Activated CD4-positive, alpha-beta T cell treated with anti-CD3 and anti-CD28 coated beads, Interleukin-2, amount 50 U/mL, for 48 hours (primary cell): Measurements from ENCODE around the gene CDC26.
"Not testable (repeated sequence)": the region's sequence is repeated elsewhere in the genome, so short reads cannot be mapped to it uniquely, and the experiment has no call there.

Source experiments
- DNase-seq, 2 experiments: peaks; one replicate each; pipeline ENCODE4 v3.0.0-alpha.2; 2020

CDC26 gene

DNA sequence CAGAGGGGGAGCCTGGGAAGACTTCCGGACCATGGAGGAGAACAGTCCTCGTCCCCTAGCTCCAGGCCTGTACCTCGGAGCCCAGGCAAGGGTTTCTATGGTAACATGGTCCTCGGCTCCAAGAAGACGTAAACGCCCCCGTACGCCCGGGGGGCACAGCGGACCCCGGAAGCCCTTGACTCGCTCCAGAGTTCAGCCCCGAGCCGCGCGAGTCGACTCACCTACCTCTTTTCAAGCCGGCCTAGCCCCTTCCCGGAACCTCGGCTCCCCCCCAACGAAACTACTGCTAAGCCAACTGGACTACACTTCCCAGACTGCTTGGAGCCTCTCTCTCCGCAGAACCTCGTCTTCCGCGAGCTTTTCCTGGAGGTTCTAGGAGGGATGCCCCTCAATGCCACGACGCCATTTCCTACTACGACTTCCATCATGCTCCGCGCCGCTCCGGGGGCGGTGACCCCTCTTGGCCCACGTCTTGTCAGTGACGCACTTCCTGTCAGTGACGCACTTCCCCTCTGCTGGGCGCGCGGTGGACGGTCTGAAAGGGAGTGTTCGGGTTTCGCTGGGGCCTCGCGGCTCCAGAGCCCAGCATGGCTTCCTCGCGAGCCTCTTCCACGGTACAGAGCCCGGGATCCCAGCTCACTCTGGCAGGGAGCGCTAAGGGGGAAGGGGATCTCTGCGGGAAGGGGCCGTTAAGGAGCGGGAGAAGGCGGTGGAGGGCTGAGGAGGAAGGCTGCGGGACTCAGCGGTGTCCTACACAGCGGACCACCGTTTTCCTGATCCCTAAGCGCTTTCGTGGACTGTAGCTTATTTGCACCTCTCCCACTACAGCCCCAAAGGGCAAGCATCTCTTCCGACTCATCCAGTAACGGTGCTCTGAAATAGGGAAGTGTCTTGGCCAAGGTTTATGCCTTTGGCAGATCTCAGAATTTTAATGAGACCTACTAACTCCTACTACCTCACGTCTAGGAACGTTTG, at the start of gene CDC26, which contains the start of gene PRPF4:
TSS of gene CDC26 (minus strand) at position 416 of the 975 bp plus-strand sequence. CDS start 3,065 bp downstream, outside the sequence.
TSS of gene PRPF4 (plus strand) at position 502 of the 975 bp plus-strand sequence. CDS start at position 588, 86 bp downstream.
- DNase-seq, result peak; percentile 95 to 97

DNA sequence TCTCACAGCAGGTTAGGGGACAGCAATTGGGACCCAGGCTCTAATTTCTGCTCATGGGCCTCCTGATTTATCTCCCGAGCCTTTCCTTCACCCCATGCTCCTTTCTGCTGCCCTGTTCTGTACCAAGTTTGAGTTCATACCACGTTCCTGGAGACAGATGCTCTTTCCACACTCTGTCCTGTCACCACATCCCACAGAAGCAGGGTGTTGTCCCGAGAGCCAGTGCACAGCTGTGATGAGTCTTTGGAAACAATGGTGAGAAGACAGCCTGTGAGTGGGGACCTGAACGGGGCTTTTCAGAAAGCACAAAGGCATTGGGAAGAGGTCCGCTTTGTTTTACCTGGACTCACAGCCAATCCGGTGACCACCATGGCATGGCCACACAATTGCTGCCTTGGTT, 47.3 kb upstream of the CDC26 start:
- DNase-seq, result no peak

GRCh38 chr9:113320051-113320450, 44.7 kb upstream of the CDC26 start:
- DNase-seq, result no peak

GRCh38 chr9:113319054-113319453, 43.7 kb upstream of the CDC26 start:
- no peak for DNase-seq

DNA sequence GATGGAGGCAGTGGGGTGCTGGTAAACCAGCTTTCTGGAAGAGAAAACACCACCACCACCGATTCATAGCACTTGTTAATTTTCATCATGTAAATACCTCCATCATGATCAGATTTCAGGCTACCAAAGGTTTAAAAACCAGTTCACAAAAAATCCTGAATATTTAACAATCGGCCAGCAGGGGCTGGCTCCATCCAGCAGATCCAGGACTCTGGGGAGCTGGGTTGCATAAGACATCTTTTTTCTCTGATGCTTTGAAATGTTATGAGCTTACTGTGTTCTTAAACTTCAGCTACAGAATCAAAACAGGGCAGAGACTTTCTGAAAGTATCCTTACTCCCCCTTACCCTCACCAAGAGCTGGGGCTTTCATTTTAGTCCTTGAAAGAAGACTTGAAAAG, 42.4 kb upstream of the CDC26 start:
- DNase-seq, result no peak

- no peak for DNase-seq
Observed at GRCh38 chr9:113316030-113316429, 40.7 kb upstream of the CDC26 start.

DNA sequence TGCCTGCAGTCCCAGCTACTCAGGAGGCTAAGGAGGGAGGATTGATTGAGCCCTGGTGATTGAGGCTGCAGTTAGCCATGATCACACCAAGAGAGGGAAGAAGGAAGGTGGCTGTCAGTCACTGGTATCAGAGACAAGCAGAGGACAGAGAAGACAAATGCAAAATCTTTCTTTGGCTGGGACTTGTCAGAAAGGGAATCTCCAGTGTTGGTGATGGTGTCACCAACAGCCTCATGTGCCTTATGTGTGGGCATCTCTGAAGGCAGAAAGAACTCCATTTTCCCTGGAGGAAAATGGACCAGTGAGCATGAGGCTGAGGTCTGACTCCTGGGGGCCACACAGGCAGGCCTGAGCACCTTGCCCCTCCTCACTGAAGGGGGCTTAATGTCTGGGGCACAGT, 39.9 kb upstream of the CDC26 start:
- DNase-seq, result no peak

- DNase-seq, result no peak
Observed at GRCh38 chr9:113313261-113313660, 37.9 kb upstream of the CDC26 start.

DNA sequence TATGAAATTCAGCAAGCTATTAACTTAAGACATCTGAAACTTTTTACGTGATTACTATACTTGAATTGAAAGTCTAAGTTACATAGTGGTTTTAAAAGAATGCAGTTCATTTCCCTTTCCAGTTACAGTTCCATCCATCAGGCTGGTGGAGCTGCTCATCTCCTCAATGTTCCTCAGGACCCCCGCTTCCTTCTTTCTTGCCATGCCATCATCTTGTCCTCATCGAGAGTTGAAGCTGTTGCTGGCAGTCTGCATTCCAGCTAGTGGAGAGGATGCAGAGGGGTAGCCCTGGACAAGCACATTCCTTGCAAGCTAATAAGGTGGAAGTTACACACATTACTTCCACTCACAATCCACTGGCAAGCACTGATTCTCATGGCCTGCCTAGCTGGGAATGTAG, 36.6 kb upstream of the CDC26 start:
- DNase-seq, result no peak

DNA sequence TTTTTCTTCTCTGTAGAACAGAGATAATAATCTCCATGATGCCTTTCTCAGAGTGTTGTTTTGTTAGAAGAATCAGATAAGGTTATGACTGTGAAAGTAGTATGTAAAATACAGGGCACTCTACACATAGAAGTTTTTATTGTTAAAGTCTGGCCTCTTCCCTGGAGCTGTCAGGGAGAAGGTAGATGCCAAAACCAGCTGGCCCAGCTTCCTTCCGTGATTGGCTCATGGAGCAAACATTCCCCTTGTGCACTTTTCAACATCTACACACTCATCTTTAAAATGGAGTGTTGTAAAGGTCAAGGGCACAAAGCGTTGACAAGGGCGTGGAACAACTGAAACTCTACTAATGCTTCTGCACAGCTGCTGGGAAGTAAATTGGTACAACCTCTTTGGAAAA, 35.2 kb upstream of the CDC26 start:
- no peak for DNase-seq

DNA sequence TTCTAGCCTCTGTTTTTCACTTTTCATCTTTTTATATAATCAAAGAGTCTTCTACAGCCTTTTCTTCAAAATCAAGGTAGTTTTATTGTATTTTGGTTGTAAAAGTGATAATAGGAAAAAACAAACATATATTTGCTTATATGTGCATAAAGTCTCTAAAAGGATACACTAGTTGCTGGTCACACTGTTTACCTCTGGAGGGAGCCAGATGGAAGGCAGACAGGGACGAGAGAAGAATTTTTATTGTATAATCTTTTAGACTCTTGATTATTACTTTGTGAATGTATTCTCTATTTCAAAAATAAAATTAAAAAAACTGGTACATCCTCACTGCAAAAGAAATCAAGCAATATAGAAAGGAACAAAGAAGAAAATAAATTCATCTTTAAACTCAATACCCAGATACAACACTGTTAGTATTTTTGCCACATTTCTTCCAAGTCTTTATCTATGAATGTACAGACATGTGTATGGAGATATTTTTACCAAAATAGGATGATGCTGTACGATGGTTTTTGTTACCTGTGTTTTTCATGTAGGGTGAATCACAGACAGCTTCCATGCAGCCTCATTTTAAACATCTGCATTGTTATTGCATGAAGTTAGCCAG, 33.9 kb upstream of the CDC26 start:
- peak; percentile 11 to 17 for DNase-seq

DNA sequence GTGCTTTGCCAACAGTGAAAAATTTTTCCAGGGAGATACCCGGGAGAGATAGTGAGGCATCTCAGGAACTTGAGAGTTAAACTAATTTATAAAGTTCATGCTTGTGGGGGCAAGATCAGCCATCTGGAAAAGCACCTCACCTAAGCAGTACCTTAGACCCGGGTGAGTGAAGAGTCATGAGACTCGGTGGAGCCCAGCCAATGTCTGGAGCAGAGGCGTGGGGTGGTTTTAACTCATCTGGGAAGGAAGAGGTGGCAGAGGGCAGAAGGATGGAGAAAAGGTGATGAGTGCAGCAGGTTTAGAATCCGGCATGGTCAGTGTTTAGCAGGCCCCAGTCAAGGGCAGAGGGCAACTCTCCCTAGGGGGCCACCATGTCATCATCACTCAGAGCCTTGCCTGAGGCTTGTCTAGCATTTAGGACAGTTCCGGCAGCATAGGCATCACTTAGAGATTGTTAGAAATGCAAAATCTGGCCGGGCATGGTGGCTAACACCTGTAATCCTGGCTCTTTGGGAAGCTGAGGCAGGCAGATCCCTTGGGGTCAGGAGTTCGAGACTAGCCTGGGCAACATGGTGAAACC, 32.1 kb upstream of the CDC26 start:
- no peak for DNase-seq

GRCh38 chr9:113306566-113306965, 31.2 kb upstream of the CDC26 start:
- DNase-seq, result no peak

GRCh38 chr9:113302792-113303418, 27.5 kb upstream of the CDC26 start, which contains the start of gene RNF183:
Gene RNF183 (minus strand): TSS chr9:113303376. CDS start chr9:113298184, 5,192 bp downstream.
- DNase-seq, result no peak

DNA sequence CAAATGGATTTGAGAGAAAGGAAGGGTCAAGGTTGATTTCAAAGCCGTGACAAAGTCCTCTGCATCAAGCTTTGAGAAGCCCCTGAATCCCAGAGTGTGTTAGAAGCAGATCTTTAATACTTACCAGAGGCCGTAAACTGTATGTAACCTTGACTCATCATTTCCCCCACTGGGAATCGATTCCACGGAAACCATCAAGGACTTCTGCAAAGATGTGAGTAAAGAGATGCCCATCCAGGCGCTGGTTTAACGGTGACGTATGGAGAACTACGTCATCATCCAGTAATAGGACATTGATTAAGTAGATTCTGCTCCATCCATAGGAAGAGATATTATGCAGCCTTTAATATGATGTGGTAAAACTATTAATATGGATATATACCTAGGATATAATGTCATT, 26.2 kb upstream of the CDC26 start:
- DNase-seq, result no peak

GRCh38 chr9:113299800-113300292, 24.5 kb upstream of the CDC26 start:
- DNase-seq, result no peak

DNA sequence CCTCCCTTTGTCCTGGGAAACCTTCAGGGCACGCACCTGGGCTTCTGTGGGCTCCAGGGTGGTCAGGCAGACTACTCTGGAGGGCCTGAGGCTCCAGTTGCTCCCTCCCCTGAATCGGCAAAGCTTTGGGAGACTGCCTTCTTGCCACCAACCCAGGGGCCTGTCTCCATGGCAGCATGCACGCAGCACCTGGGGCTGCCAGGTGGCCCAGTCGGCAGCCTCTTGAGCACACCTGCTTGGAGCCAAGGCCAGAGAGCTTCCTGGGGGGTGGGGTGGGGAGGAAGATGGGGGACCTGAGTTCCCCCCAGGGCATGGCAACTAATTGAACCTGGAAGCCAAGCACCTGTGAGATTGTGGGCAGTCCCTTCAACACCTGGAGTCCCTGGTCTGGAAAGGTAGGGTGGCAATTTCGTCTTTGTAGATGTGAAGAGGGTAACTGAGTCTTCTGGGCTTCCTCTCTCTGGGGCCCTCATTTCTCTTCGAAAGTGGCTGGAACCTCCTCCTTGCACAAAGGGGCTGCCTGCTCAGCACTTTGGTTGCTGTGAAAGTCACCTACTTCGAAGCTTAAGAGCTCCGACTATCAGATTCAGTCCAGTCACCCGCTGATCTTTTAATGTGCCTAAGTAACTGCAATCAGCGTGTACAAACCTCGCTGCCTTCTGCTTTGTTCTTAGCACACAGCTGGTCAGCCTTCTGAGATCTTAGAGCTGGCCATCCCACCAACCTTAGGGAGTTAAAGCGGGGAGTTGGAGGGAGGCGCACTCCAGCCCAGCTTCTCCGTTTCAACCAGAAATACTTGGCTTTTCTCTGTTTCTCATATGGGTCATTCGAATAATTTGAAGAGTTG, 23.8 kb upstream of the CDC26 start:
- no peak for DNase-seq

DNA sequence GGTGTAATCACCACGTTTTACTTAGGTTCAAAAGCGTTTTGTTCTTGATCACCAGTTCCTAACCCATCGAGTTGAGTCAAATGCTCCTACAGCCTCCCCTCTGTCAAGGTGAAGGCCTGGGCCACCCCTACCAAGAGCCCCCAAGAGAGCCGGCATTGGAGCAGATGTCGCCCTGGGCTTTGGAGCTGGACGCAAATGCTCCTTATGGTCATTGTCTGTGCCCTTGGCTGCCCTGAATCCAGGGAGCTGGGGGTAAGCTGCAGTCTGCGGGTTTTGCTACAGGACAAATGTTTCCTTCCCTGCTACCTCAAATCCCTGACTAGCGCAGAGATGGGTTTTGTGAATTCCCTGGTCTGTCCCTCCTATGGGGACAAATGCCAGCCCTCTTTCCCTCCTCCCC, 22.9 kb upstream of the CDC26 start:
- DNase-seq, result no peak

DNA sequence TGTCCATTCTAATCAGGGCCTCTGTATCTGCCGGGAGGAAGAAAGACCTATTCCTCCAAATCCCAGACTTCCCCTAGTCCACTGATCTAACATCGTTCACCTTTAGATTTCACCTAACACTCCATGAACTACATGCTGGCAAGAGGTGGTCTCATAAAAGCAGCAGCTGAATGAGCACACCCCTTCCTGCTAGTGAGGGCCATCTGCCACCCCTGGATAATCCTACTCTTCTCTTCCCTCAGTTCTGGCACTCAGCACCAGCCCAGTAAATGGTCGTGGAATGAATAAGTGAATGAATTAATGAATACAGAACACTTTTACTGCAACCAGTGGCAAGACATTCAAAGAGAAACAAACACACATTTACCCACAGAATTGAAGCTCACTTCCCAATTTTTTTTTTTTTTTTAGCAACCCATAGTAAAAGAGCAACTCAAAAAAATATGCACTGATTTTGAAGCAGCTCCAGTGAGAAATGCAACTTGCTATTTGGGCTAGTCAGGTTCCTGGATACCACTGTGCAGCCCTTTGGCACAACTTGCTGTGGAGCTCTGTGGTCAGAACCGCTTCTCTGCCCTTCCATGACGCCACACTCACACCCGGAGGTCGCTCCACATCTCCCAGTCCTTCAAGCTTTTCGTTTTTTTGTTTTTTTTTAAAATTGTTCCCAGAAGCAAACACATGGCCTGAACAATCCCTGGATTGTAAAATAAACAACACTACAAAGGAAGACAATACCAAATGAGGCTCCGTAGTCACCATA, 21.6 kb upstream of the CDC26 start:
- no peak for DNase-seq

GRCh38 chr9:113296247-113296646, 20.9 kb upstream of the CDC26 start:
- DNase-seq, result not testable (repeated sequence)

DNA sequence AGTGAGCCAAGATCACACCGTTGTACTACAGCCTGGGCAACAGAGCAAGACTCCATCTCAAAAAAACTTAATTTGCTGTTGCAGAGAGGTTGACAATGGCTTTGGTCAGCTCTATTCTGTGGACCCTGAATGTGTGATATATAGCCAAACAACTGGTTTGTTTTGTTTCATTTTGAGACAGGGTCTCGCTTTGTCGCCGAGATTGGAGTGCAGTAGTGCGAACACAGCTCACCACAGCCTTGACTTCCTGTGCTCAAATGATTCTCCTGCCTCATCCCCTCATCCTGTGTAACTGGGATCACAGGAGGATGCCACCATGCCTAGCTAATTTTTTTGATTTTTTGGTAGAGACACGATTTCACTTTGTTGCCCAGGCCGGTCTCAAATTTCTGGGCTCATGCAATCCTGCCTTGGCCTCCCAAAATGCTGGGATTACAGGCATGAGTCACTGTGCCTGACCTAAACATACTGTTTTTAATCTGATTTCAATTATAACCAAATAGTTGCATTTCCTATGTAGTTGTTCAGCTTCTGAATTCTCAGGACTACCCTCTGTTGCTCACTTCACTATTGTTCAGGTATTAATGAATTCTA, 18.0 kb upstream of the CDC26 start:
- DNase-seq, result no peak
